IPS-20b (cell line): ENCODE measurements around the gene NOTCH2NLA.
"Not testable (repeated sequence)": the region's sequence is repeated elsewhere in the genome, so short reads cannot be mapped to it uniquely, and the experiment has no call there.

ENCODE experiments used
- H3K27ac ChIP-seq: one replicate; pipeline ENCODE4 v1.5.1; 2013; ENCODE audit warnings: low read length
- H3K27me3 ChIP-seq: 2 replicates; pipeline ENCODE4 v1.6.1; 2013; ENCODE audit warnings: mild to moderate bottlenecking, low read length, inconsistent platforms; ENCODE audit not compliant: insufficient read depth
- H3K36me3 ChIP-seq: 2 replicates; pipeline ENCODE4 v1.6.1; 2013; ENCODE audit warnings: low read depth, mild to moderate bottlenecking, inconsistent platforms, low read length, moderate library complexity; ENCODE audit not compliant: insufficient read depth
- H3K4me1 ChIP-seq: 2 replicates; pipeline ENCODE4 v1.6.1; 2013; ENCODE audit warnings: mild to moderate bottlenecking, control low read depth, inconsistent platforms, low read length, moderate library complexity; ENCODE audit not compliant: insufficient read depth
- H3K4me3 ChIP-seq: 2 replicates; pipeline ENCODE4 v1.5.1; 2013; ENCODE audit warnings: mild to moderate bottlenecking, low read length, inconsistent platforms
- H3K9ac ChIP-seq: 2 replicates; pipeline ENCODE4 v1.6.1; 2013; ENCODE audit warnings: low read depth, mild to moderate bottlenecking, inconsistent platforms, low read length, moderate library complexity
- H3K9me3 ChIP-seq: 2 replicates; pipeline ENCODE4 v1.6.1; 2013; ENCODE audit warnings: mild to moderate bottlenecking, low read depth, low read length, inconsistent platforms; ENCODE audit not compliant: insufficient read depth

The NOTCH2NLA gene

DNA sequence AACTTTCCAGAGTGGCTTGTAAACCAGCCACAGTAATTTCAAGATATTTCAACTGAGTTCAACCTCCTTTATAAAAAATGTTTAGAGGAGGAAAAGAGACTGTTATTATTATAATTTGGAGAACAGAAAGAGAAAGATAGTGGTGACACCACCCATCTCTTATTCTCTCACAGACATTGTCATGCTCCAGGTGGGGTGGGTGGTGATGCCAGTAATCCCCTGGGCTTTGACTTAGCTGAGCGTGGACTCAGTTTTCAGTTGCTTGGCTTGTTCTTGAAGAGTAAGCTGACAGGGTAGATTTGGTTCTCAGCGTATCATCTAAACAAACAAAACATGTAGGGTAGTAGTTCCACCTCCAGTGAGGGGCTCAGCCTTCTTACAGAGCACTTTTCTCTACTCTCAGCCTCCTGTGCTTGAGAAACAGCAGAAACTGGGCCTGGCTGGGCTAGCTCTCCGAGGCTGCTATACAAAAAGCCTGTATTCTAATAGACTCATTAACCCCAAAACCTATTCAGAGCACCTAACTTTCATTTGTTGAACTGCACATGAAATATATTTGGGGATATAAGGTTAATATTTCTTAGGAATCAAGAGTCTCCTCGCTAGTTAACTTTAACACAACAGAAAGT lies 25.9 kb upstream of the NOTCH2NLA start:
- not testable (repeated sequence) for H3K36me3 ChIP-seq, H3K4me1 ChIP-seq, H3K4me3 ChIP-seq, H3K27me3 ChIP-seq, H3K27ac ChIP-seq, H3K9me3 ChIP-seq, H3K9ac ChIP-seq

DNA sequence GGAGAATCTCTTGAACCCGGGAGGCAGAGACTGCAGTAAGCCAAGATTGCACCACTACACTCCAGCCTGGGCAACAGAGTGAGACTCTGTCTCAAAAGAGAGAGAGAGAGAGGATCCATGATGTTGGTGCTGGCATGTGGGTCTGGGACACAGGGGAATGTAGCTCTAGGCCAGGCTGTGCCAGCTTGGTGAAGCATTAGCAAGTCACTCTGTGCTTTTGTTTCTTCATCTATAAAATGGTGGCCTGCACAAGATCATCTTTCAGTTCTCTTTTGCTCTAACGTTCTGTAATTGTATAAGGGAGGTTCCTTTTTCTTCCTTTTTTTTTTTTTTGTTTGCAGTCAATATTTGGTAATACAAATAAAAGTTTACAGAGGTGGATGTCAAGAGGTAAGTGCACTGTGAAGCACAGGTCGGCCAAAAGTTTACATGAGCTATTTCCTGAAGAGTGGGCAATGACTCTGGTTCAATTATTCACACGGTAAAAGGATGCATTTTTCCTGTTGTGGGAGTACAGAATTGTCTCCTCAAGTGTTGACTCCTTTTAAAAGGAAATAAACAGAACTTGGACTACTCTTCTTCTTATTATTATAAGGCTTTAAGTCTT lies 24.5 kb upstream of the NOTCH2NLA start:
- not testable (repeated sequence) for H3K4me1 ChIP-seq, H3K4me3 ChIP-seq, H3K27me3 ChIP-seq, H3K27ac ChIP-seq, H3K9me3 ChIP-seq, H3K36me3 ChIP-seq, H3K9ac ChIP-seq

DNA sequence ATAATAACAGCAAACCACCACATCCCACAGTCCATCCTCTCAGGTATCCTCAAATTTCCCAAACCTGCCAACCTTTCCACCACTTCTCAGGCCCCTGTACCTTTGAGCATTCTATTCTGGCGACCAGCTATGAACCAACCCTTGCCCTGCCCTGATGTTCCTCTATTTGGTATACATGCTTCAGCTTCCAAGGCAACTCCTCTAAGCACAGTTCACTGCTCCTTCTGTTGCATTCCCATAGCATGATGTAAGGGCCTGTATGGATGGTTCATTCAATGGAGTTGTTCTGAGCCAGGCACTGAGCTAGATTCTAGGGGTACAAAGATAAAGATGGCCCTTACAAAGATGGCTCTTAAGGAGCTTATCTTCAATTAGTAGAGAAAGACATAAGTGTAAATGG lies 22.7 kb upstream of the NOTCH2NLA start:
- not testable (repeated sequence) for H3K9me3 ChIP-seq, H3K27me3 ChIP-seq, H3K4me1 ChIP-seq, H3K4me3 ChIP-seq, H3K27ac ChIP-seq, H3K36me3 ChIP-seq, H3K9ac ChIP-seq

DNA sequence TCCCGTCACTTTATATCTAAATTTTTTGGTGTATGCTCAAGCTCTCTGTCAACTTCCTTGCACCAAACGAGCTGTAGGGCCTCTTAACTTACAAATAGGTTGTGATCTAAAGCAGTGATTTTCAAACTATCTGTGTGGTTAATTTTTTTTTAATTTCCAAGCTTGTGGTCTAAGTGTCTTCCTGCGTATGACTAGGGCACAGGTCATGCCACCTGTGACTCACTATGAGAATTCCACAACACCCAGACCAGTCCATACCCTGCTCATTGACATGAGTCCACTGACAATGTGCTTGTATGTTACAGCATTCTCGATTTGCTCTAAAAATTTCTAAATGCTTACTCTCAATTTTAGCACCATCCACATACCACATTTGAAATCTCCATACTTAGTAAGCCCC lies 19.8 kb upstream of the NOTCH2NLA start:
- H3K4me3 ChIP-seq, H3K27ac ChIP-seq, H3K36me3 ChIP-seq, H3K9ac ChIP-seq, H3K9me3 ChIP-seq, H3K4me1 ChIP-seq, H3K27me3 ChIP-seq: not testable (repeated sequence)

DNA sequence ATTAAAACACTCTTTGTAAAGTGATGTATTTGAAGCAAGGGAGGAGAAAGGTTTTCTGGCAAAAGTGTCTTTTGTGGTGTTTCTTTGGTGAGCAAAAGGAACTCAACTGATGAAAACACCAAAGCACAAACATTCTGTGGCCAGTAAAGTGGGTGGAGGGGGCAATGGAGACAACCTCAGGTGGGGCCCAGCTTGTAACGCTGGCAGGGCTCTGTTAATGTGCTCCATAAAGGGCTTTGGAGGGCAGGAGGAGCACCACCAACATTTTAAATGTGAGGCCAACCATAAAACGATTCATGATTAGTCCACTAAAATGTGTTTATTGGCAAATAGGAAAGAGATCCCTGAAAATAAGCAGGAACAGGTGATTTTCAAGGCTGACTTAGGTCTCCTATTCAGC lies 7.8 kb upstream of the NOTCH2NLA start:
- H3K4me3 ChIP-seq: not testable (repeated sequence)

DNA sequence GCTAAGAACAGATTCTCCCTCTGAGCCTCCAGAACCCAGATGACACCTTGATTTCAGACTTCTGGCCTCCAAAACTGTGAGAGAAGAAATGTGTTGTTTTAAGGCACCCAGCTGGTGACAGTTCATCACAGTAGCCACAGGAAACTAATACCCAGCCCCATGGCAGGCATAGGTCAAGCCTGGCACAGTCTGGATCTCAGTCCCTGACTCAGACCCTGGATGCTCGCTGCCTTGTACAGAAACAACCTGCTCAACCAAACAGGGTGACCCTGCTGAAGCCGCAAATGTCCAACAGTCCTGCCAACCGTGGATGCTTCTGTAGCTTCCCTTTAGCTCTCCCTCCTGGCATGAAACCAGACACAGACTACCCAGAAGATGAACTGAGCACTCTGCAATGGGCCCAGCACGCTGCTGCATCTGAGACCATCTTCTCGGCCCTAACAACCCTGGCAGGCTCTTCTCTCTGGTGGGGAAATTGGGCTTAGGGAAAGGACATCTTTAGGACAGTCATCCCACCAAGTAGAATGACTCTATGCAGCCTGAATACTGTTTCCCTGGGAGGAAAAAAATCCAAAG lies 7.3 kb upstream of the NOTCH2NLA start:
- not testable (repeated sequence) for H3K9ac ChIP-seq, H3K4me1 ChIP-seq, H3K27ac ChIP-seq

More for the DNA sequence above, 7.8 kb upstream of the NOTCH2NLA start:
- not testable (repeated sequence) for H3K9me3 ChIP-seq, H3K27ac ChIP-seq, H3K4me1 ChIP-seq, H3K27me3 ChIP-seq, H3K36me3 ChIP-seq, H3K9ac ChIP-seq

DNA sequence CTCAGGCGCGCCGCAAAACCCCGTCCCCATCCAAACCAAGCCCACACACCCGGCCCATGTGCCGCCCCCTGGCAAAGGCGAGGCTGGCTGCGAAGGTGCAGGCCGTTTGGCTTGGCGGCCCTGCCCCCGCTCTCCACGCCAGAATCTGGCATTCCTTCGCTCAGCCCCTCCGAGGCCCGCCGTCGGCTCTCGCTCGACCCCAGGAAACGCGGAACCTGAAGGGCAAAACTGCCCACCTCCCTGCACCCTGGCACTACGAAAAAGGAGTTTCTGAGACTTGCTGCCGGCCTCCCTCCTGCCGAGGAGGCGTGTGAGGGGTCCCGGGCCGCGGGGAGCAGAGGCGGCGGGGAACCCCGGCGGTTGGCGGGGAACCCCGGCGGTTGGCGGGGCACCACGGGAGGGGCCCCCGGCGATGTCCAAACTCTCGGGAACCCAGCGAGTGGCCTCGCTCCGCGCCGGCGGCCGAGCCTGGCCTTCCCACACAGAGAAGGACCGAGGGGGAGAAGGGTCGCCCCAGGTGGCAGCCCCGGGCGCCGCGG lies 608 bp downstream of the NOTCH2NLA start:
- H3K27ac ChIP-seq, H3K9ac ChIP-seq, H3K4me3 ChIP-seq, H3K4me1 ChIP-seq, H3K27me3 ChIP-seq, H3K36me3 ChIP-seq, H3K9me3 ChIP-seq: not testable (repeated sequence)

More for the DNA sequence above, 7.3 kb upstream of the NOTCH2NLA start:
- H3K27me3 ChIP-seq, H3K9me3 ChIP-seq, H3K4me3 ChIP-seq, H3K36me3 ChIP-seq: not testable (repeated sequence)

DNA sequence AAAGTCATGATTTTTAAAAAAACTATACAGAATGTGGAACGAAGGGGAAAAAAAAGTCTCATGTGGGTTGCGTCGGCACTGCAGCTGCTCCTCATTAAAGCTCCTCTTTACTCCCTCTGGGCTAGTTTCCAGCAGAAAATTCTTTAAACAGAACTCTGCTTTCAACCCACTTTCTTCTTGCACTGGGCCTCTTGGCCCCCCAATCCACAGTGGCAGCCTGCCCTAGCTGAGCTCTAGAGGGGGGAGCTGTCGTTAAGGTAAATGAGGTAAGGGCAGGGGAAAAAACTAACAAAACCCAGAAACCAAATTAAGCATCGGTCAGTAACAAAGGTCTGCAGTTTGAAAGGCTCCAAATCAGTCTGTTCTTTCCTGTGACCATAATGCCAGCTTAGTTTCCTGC lies 54.3 kb downstream of the NOTCH2NLA start:
- H3K27me3 ChIP-seq: not testable (repeated sequence)

DNA sequence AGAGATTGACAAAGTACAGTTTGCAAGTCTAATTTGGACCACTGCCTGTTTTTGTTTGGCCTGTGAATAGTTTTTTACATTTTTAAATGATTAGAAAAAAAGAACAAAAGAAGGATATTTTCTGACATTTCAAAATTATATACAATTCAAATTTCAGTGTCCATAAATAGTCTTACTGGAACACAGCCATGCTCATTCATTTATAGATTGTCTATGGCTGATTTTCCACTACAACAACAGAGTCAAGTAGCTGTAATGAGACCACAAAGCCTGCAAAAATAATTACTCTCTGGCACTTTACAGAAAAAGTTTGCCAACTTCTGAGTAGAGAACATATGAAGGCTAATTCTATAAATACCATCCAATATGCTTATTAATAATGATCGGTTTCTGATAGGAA lies 61.1 kb downstream of the NOTCH2NLA start:
- not testable (repeated sequence) for H3K27ac ChIP-seq, H3K36me3 ChIP-seq, H3K4me1 ChIP-seq, H3K27me3 ChIP-seq, H3K4me3 ChIP-seq, H3K9ac ChIP-seq, H3K9me3 ChIP-seq

More for the DNA sequence above, 54.3 kb downstream of the NOTCH2NLA start:
- H3K36me3 ChIP-seq, H3K4me1 ChIP-seq, H3K9me3 ChIP-seq, H3K9ac ChIP-seq, H3K27ac ChIP-seq, H3K4me3 ChIP-seq: not testable (repeated sequence)

DNA sequence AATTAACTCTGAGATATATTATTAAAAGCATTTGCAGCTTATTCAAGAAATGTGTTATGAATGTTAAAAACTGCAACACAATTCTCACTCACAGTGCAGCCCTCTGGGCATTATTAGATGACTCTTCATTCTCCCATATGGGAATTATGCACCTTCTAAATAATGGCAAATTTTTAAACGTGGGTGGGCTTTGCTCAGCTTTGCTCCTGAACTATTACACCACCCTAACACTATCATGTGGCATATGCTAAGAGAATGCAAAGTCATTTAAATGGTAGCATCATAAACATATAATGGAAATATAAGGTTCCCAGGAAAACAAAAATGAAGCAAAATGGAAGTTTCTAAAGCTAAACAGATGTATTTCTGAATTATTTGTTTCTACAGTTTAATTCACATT lies 61.5 kb downstream of the NOTCH2NLA start:
- not testable (repeated sequence) for H3K27ac ChIP-seq, H3K36me3 ChIP-seq, H3K9ac ChIP-seq, H3K4me3 ChIP-seq, H3K27me3 ChIP-seq, H3K4me1 ChIP-seq, H3K9me3 ChIP-seq

DNA sequence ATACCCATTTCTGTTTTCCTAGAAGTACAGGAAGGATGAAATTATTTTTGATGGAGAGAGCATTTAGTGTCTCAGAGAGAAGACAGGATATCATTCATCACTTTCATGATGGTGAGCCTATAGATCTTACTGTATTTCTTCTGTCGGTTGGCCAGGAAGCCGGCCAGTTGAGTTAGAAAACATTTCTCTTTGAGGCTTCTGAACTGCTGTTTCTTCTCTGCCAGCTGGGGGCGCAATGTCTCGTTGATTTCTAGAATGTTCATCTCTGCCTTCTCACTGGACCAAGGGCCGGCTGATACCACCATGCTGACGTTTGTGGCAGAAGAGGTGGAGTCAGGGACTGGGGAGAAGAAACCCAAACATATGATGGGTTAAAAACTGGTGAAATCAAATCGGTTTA lies 84.4 kb downstream of the NOTCH2NLA start, which contains the start of gene NBPF10:
Gene NBPF10 (minus strand): TSS at position 340 of the 400 bp plus-strand sequence. CDS start 35 bp downstream, at position 305.
- not testable (repeated sequence) for H3K27ac ChIP-seq, H3K27me3 ChIP-seq, H3K9ac ChIP-seq, H3K9me3 ChIP-seq, H3K36me3 ChIP-seq, H3K4me1 ChIP-seq, H3K4me3 ChIP-seq
